Motor neuron (in vitro differentiated cells): ENCODE data around the gene CCDC24. TPM values are rescaled to one million over a fixed set of nuclear protein-coding genes. Genes with fewer than 3 reads are reported as not detected.

Experiments
- total RNA-seq, 8 experiments: library from RNA; unstranded; fragments of 300-600 nt; gene quantifications; 2 replicates each; pipeline versions ENCODE4 v1.2.3 to v1.2.4, GENCODE V29; 2022

Gene CCDC24
- total RNA-seq, 8 experiments from 2014 or later = 2.9 to 13.3 (median 6.3) TPM

Other genes with a start within 250 kb of the CCDC24 start
- 1 to 10 TPM in 4 of 8 experiments, under 1 TPM in 4; 0.21 to 3.5 (median 1.3) TPM for gene ARTN, start 57.8 kb upstream of the CCDC24 start, total RNA-seq
- 10 to 100 TPM; 21.1 to 30.4 (median 26.7) TPM for gene IPO13, start 44.6 kb upstream of the CCDC24 start, total RNA-seq
- 10 to 100 TPM; 18.8 to 45.2 (median 36.7) TPM for gene DPH2, start 21.6 kb upstream of the CCDC24 start, total RNA-seq
- gene ATP6V0B, start 16.6 kb upstream of the CCDC24 start, total RNA-seq = 100 to 1,000 TPM; 106 to 333 (median 237) TPM
- 10 to 100 TPM; 36.6 to 83.3 (median 54.3) TPM for gene B4GALT2, start 12.4 kb upstream of the CCDC24 start, total RNA-seq
- gene SLC6A9, start 39.9 kb downstream of the CCDC24 start, total RNA-seq = 10 to 100 TPM in 4 of 8 experiments, 1 to 10 TPM in 4; 5.2 to 31.6 (median 14.1) TPM
- under 1 TPM in 5 of 8 experiments, not detected in 3; 0.09 to 0.62 (median 0.17) TPM for gene KLF17, start 127.2 kb downstream of the CCDC24 start, total RNA-seq
- under 1 TPM in 2 of 8 experiments, not detected in 6; 0.13 to 0.19 TPM for gene KLF18, start 150.0 kb downstream of the CCDC24 start, total RNA-seq
- 10 to 100 TPM; 13.3 to 58.8 (median 45.4) TPM for gene DMAP1, start 221.9 kb downstream of the CCDC24 start, total RNA-seq